Fibroblast of skin of left biceps (primary cell): Measurements from ENCODE around the gene UNC5B.

Experiments
- DNase-seq, 2 experiments: peaks; one replicate each; pipeline ENCODE4 v3.0.0-alpha.2; 2013; ENCODE audit warnings: low read depth in 2 of 2

Gene UNC5B

GRCh38 chr10:71319042-71319799, 106.9 kb downstream of the UNC5B start, which contains the start of gene SLC29A3:
Gene SLC29A3 (plus strand): TSS chr10:71319259. CDS start chr10:71319310, 51 bp downstream.
- DNase-seq, result peak; percentile 49 to 53

GRCh38 chr10:71319800-71320392, 107.5 kb downstream of the UNC5B start:
- no peak for DNase-seq

- DNase-seq, result no peak
Measured at GRCh38 chr10:71320592-71320991, 108.2 kb downstream of the UNC5B start.

- DNase-seq, result no peak
Measured at GRCh38 chr10:71321386-71321785, 109.0 kb downstream of the UNC5B start.

- no peak for DNase-seq
Measured at GRCh38 chr10:71323407-71323806, 111.0 kb downstream of the UNC5B start.

- no peak for DNase-seq
Measured at GRCh38 chr10:71324743-71325142, 112.4 kb downstream of the UNC5B start.

- DNase-seq, result no peak
Measured at GRCh38 chr10:71325267-71325666, 112.9 kb downstream of the UNC5B start.

GRCh38 chr10:71326464-71326881, 114.1 kb downstream of the UNC5B start:
- DNase-seq, result no peak

- DNase-seq, result no peak
Measured at GRCh38 chr10:71330789-71331404, 118.5 kb downstream of the UNC5B start.

GRCh38 chr10:71331736-71332135, 119.4 kb downstream of the UNC5B start:
- no peak for DNase-seq

- no peak for DNase-seq
Measured at GRCh38 chr10:71332466-71332865, 120.1 kb downstream of the UNC5B start.

GRCh38 chr10:71333129-71333887, 120.9 kb downstream of the UNC5B start:
- no peak for DNase-seq

GRCh38 chr10:71334221-71334791, 121.9 kb downstream of the UNC5B start:
- DNase-seq, result no peak

- DNase-seq, result no peak
Measured at GRCh38 chr10:71335173-71335708, 122.9 kb downstream of the UNC5B start.

- no peak for DNase-seq
Measured at GRCh38 chr10:71336632-71337031, 124.3 kb downstream of the UNC5B start.

- no peak for DNase-seq
Measured at GRCh38 chr10:71337219-71337701, 124.9 kb downstream of the UNC5B start.

GRCh38 chr10:71338728-71339495, 126.5 kb downstream of the UNC5B start:
- no peak for DNase-seq

GRCh38 chr10:71339796-71340589, 127.6 kb downstream of the UNC5B start:
- DNase-seq, result no peak

- DNase-seq, result no peak
Measured at GRCh38 chr10:71342573-71343391, 130.4 kb downstream of the UNC5B start.
